Neural progenitor cell (in vitro differentiated cells): Measurements from ENCODE around the gene ESPN.

Source experiments
- CTCF ChIP-seq: fragments of 200-600 bp; sonication (generic); IDR thresholded peaks from 2 replicates; pipeline ENCODE4 v1.5.1; 2017; ENCODE audit warnings: antibody characterized with exemption, mild to moderate bottlenecking
- EZH2 ChIP-seq: fragments of 200-600 bp; sonication (generic); IDR thresholded peaks from 2 replicates; pipeline ENCODE4 v1.6.1; 2017; ENCODE audit warnings: antibody characterized with exemption, mild to moderate bottlenecking, moderate library complexity
- EZH2phosphoT487 ChIP-seq: fragments of 200-600 bp; sonication (generic); IDR thresholded peaks from 2 replicates; pipeline ENCODE4 v1.6.1; 2017; ENCODE audit warnings: antibody characterized with exemption

GRCh38 chr1:6448749-6449631, 24.4 kb downstream of the ESPN start:
- no peak for TF ChIP-seq CTCF
- no peak for TF ChIP-seq EZH2phosphoT487
- no peak for TF ChIP-seq EZH2
